HG03175 (cell line): Measurements from ENCODE around the gene PRKCSH.
A peak's percentile ranks its signal among the peaks of the same experiment; 100 is the strongest.
"Not testable (repeated sequence)": the region's sequence is repeated elsewhere in the genome, so short reads cannot be mapped to it uniquely, and the experiment has no call there.

ENCODE experiments used
- ATAC-seq: cut with Tn5 transposase; IDR thresholded peaks from one replicate; pipeline ENCODE4 v1.9.1; 2021; ENCODE audit warnings: mild to moderate bottlenecking, moderate library complexity; ENCODE audit not compliant: unreplicated experiment

The PRKCSH gene, protein sequence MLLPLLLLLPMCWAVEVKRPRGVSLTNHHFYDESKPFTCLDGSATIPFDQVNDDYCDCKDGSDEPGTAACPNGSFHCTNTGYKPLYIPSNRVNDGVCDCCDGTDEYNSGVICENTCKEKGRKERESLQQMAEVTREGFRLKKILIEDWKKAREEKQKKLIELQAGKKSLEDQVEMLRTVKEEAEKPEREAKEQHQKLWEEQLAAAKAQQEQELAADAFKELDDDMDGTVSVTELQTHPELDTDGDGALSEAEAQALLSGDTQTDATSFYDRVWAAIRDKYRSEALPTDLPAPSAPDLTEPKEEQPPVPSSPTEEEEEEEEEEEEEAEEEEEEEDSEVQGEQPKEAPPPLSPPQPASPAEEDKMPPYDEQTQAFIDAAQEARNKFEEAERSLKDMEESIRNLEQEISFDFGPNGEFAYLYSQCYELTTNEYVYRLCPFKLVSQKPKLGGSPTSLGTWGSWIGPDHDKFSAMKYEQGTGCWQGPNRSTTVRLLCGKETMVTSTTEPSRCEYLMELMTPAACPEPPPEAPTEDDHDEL

DNA sequence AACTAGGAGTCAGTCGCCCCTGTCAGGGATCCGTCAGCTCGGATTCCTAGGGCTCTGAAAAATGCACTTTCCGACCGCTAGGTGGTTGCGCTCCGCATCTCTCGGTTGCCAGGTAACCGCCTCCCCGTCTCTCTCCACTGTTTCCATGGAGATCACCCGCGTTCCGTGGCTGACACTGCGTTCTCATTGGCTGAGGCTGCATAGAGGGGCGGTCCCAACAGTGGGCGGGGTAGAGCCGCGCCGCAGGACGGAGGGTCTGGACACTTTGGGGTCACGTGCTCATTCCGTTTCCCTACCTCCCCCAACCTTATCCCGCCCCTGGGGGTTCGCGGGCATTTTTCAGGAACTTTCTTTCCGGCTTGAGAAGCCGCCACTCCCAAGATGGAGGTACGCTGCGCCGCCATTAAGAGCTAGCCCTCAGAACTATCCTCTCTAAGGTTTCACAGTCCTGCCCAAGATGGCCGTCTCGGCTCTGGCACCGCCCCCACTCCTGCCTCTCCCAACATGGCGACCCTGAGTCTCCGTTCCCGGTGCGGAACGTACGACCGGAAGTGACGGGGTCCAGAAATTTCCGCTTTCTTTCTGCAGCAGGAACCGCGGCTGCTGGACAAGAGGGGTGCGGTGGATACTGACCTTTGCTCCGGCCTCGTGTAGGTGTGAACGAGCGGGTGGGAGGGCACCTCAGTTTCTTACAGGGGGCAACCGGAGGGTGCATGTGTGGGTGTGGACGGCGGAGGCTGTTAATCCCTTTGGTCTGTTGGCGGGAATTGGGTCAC lies at the start of gene PRKCSH, which contains the start of gene ODAD3:
Gene PRKCSH (plus strand): TSS at position 579 of the 776 bp plus-strand sequence. CDS start 483 bp downstream, outside the sequence.
Gene ODAD3 (minus strand): TSS at position 65 of the 776 bp plus-strand sequence. CDS start 105 bp downstream, outside the sequence.
- ATAC-seq: peak; percentile 88

DNA sequence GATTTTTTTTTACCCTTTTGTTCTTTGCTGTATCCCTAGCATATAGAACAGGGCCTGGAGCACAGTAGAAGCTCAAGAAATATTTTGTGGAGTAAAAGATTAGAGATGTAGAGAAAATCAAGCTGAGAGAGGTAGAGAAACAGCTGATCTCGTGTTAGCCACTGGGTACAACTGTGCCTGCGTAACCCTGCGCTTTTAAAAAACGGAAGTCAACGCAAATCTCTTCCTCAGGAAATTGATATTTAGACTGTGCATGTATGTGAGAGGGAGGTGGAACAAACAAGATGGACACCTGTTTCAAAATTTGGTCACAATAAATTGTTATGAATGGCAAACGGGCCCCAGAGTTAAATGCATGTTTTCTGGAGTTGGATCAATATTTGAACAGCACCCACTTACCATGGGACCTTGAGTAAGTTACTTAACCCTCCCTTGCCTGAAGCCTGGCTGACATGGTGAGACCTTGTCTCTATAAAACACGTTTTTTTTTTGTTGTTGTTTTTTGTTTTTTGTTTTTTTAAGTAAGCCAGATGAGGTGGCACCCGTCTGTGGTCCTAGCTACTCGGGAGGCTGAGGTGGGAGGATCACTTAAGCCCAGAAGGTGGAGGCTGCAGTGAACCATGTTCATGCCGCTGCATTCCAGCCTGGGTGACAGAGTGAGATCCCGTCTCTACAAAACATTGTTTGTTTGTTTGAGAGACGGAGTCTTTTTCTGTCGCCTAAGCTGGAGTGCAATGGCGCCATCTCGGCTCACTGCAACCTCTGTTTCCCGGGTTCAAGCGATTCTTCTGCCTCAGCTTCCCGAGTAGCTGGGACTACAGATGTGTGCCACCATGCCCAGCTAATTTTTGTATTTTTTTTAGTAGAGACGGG lies 48.0 kb upstream of the PRKCSH start:
- no peak for ATAC-seq

DNA sequence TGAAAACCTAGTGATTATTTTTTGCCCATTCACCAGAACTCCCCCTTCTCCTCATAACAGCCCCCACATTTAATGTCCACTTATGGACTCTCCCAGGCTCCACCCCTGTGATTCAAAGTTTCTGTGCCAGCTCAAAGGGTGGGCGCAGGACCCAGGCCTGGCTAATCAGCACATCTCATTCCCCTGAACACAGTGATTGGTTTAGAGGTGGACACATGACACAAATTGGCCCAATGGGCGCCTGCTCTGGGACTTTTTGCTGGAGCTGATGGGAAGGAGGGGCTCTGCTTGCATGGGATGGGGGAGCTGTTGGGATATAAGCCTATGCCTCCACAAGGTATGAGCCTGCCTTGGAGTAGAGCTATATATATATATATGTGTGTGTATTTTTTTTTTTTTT lies 45.1 kb upstream of the PRKCSH start:
- no peak for ATAC-seq

DNA sequence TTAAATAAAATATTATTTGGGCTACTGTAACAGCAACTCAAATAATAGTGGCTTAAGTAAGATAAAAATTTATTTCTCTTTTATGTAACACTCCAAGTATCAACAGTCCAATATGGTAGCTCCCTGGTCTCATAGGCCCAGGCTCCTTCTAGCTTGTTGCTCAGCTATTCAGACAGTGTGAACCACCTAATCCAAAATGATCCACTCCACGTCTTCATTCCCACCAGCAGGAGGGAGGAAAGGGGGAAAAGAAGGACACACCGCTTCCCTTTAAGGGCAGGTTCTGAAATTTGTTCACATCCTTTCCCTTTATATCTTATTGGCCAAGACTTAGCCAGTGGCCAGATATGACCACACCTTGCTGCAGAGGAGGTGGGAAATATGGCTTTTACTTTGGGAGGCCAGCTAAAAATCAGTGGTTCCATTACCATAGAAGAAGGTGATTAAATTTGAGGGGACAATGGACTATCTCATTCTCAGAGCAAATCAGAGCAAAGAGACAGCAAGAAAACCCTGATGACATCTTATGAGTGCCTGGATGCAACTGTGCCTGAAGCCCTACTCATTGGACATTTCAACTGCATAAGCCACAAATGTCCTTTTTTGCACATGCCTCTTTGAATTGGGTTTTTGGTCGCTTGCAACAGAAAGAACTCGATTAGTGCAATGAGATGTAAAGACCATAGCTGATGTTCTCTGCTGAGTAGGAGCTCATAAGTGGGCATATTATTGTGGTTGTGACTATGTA lies 44.3 kb upstream of the PRKCSH start:
- no peak for ATAC-seq

DNA sequence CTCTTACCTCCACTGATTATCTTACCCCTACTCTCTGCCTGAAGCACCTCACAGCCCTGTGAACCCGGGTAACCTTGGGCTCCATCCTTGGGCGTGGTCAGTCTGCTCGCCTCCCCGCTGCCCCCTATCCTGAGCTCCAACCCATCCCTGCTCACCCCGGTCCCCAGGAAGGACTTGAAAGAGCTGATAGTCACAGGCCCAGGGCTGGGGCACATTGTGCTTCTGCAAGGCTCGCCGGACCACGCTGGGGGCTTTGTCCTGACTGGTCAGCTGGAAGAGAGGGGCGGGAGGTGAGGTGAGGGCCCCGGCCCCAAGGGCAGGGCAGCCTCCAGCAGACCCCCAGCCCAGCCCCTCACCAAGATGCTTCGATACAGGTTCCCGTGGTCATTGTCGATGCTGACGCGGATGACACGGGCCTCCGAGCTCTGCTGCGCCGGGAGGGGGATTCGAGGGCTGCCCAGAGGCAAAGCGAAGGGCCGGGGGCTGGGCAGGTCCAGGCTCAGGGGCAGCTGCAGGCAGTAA lies 38.3 kb upstream of the PRKCSH start:
- no peak for ATAC-seq

DNA sequence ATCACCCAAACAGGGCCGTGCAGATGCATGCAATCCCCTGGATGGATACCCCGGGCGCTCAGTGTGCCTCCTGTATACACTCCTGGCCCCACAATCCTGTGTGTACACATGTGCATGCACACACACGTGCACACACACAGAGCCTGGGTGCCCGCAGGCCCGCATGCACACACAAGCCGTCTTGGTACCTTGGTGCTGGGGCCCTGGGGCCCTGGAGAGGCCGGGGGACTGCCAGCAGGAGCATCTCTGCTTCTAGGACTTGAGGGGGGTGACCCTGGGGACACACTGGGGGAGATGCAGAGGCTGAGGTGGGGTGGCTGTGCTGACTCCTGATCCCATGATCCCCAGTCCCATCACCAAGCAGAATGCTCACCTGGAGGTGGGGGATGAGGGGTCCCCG lies 35.8 kb upstream of the PRKCSH start:
- ATAC-seq: no peak

DNA sequence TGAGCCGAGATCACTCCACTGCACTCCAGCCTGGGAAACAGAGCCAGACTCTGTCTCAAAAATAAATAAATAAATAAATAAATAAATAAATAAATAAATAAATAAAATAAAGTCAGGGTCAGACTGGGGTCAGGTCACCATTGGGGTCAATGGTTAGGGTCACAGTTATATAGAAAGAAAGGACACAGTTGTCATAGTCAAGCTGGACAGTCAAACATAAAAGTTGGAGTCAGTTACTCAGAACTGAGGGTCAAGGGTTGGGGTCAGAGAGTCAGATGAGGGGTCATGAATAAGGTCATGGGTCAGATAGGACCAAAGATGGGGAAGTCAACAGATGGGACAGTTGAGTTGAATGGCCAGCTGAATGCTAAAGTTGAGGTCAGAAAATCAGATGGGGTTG lies 34.6 kb upstream of the PRKCSH start:
- ATAC-seq: no peak

DNA sequence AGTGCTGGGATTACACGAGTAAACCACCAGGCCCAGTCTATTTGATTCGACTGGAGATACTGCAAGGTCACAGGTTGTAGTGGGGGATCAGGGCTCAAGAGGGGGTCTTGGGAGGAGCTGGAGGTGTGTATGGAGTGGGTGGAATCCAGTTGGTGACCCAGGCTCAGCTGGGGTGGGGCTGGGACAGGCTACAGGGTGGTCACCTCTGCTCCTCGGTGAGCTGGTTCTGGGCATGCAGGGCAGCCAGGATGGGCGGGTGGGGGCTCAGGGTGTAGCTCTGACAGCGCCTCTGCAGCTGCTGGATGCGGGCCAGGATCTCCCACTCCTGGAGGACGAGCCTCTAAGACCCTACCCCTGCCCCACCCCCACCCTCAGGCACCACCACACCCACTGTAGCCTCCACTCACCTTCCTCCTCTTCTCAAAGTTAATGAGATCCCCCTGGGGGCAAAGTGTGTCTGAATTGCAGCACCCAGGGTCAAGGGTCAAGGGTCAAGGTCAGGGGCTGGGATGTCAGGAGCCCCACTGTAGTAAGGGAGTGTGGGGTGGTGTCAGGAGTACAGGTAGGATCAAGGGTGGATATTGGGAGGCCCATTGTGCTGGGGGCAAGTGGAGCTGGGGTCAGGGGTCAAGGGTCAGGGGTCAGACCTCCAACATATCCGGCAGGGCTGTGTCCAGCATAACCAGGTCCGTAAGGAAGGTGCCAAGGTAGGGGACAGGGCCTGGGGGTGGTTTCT lies 33.5 kb upstream of the PRKCSH start:
- ATAC-seq: no peak

DNA sequence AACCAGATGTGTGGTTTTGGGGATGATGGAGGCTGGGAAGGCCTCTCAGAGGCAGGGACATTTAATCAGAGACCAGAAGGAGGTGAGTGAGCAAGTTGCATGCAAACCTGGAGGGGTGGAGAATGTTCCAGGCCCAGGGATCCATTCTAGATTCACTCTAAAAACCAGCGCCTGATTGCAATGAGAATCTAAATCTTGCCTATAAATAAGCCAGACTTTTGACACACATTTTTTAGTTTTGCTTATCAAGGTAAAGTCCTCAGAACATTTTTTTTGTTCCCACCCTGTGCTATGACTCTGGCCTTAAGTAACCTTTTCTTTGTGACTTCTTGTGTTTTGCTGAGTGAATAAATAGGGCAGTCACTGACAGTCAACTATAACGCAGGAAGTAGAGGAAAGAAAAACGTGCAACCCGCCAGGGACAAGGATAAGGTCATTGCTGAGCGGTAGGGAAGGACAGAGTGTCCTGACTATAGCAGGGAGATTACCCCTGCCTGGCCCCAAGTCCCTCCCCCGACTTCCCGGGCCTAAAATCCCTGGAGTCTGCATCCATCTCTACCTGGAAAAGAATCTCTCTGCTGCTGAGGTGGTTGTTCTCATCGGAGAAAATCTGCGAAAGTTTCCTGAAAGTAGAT lies 30.7 kb upstream of the PRKCSH start:
- ATAC-seq: no peak

DNA sequence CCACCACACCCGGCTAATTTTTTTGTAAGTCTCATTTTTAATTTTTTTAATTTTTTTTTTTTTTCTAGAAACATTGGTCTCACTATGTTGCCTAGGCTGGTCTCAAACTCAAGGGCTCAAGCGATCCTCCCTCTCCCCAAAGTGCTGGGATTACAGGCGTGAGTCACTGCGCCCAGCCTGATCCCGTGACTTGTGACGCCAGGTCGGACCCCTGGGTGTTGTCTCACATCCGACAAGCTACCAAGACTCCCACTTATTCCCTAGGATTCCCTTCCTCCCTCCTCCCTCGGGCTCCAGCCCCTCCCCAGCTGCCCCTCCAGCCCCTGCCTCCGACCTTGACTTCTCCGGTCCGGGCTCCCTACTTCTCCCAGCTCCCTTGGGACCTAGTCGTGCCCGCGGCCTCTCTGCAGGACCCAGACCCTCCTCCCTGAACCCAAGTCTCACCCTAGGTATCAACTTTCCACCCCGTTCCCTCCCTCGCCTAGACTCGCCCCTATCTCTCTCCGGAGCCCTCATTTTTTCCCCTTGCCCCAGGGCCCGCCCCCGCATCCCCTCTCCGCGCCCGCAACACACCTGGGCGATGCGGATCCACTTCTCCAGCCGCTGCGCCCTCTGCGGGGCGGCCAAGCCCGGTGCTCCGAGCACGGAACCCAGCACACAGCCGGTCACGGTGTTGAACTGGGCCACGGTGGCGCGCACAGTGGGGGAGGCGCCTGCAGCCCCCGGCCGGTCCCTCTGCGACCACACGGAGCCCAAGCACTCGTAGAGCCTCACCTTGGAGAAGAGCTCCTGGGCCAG lies 29.4 kb upstream of the PRKCSH start:
- ATAC-seq: no peak

DNA sequence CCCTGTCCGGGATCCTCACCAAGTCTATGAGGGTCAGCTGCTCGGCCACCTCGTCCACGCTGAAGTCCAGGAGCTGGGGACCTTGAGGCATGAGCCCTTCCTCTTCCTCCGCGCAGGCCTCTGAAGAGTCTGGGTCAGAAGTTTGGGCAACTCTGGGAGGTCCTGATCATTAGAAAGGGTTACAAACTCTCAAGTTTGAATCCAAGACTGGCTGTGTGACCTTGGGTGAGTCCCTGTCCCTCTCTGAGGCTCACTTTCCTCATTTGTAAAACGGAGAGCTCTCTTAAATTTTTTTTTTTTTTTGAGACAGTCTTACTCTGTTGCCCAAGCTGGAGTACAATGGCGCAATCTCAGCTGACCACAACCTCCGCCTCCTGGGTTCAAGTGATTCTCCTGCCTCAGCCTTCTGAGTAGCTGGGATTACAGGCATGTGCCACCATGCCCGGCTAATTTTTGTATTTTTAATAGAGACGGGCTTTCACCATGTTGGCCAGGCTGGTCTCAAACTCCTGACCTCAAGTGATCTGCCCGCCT lies 28.7 kb upstream of the PRKCSH start:
- not testable (repeated sequence) for ATAC-seq

DNA sequence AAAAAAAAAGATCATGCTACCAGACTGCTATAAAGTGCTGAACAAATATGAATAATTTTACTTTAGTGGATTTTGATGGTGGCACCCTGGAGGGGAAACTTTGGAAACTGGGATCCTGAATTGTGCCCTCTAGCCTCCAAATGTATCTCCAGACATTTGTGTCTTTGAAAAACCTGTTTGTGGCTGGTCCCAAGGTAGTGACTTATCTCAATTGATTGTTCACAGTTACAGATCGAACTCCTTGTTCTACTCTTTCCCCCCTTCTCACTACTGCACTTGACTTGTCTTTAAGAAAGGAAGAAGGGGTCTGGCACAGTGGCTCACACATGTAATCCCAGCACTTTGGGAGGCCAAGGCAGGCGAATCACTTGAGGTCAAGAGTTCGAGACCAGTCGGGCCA lies 26.8 kb upstream of the PRKCSH start:
- ATAC-seq: no peak

DNA sequence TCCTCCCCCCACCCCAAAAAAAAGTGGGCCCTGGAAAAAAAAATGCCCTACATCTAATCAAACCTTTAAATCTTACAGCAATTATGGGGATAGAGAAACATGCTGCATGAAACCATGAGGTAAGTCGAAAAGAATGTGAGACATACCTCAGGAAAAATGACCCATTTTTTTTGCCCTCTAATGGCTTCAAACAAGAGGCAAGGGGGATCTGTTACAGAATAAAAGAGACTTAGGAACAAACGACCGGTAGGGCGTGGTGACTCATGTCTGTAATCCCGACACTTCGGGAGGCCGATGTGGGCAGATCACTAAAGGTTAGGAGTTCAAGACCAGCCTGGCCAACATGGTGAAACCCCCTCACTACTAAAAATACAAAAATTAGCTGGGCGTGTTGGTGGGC lies 24.8 kb upstream of the PRKCSH start:
- no peak for ATAC-seq

DNA sequence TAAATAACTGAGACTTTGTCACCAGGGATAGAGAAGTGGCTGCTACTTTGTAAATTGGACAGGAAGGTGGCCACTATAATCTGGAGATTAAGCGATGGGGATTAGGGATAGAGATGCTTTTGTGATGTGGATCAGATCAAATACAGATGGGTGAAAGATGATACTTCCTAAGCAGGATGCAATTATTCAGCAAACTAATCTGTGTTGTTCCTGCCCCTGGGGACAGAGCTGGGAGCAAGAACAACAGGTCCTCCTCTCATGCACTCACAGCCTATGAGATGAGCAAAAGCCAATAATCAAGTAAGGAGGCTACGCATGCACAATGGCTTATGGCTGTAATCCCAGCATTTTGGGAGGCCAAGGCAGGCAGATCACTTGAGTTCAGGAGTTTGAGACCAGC lies 20.9 kb upstream of the PRKCSH start:
- ATAC-seq: no peak

DNA sequence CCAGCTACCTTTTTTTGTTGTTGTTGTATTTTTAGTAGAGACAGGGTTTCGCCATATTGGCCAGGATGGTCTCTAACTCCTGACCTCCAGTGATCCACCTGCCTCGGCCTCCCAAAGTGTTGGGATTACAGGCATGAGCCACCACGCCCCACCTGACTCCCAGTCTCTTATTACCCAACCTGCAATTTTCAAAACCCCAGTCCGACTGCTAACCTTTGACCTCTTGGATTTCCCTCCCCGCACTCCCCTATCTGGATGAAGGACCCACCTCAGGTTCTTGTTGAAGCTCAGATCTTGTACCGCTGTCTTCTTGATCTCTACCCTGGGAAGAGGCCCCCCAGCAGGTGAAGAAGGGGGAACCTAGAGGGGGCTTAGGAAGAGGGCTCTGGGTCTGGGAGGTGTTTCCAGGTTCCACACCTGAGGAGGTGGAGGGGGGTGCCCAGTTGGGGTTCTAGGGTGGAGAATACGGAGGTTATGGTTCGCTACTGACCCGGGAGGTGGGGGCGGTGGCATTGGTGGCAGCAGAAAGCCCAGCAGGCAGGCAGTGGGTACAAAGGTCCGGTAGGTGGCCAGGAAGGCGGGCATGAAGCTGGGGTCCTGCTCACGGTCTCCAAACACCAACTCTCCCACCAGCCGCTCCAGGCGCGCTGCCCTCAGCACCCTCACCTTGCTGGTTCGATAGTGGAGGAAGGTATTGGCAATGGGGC lies 18.9 kb upstream of the PRKCSH start:
- no peak for ATAC-seq

DNA sequence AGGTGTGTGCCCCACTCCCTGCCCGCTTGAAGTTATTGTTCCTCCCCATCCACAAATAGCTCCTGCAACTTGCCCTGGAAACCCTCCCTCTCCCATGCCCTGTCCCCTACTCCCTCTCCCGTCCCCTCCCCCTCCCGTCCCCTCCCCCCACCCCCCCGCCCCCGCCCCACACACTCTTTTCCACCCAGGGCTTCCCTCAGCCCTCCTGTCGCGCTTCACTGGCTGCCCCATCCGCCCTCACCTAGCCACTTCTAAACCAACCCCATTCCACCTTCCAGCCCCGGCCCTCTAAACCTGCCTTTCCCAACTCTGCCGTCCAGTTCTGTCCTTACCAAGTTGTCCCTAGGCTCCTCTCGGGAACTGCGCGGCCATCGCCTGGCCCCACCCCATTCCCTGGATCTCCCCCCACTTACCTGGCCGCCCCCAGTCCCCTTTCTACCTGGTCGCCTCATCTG lies 17.3 kb upstream of the PRKCSH start:
- no peak for ATAC-seq
